CD1c-positive myeloid dendritic cell (primary cell): ENCODE data around the gene MISP.
"Not testable (repeated sequence)": the region's sequence is repeated elsewhere in the genome, so short reads cannot be mapped to it uniquely, and the experiment has no call there.

Source experiments
- DNase-seq: peaks from one replicate; pipeline ENCODE4 v3.0.0-alpha.2; 2016; ENCODE audit errors: extremely low spot score

MISP gene

GRCh38 chr19:750640-751423 is at the start of gene MISP:
Gene MISP, plus strand, starts transcription at chr19:751112. Its CDS starts 5,835 bp downstream, at chr19:756947.
- no peak for DNase-seq

GRCh38 chr19:702847-703246 is 48.1 kb upstream of the MISP start:
- DNase-seq, result not testable (repeated sequence)

DNA sequence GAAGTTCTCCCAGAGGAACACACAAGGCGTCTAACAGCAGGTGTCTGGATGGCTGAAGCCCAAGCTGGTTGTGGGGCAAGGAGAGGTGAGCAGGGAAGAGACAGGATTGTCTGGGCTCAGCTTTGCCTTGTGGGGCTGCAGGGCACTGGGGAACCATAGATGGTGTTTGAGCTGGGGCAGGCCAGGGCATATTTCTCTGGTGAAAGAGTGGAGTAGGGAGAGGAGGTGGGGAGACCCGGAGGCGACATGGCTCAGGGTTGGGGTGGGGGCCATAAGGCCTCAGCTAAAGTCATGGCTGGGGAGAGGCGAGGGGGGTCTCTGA is 47.6 kb upstream of the MISP start:
- no peak for DNase-seq

GRCh38 chr19:703651-704446 is 47.1 kb upstream of the MISP start:
- peak; percentile 92 for DNase-seq

GRCh38 chr19:704447-704741 is 46.5 kb upstream of the MISP start:
- no peak for DNase-seq

DNA sequence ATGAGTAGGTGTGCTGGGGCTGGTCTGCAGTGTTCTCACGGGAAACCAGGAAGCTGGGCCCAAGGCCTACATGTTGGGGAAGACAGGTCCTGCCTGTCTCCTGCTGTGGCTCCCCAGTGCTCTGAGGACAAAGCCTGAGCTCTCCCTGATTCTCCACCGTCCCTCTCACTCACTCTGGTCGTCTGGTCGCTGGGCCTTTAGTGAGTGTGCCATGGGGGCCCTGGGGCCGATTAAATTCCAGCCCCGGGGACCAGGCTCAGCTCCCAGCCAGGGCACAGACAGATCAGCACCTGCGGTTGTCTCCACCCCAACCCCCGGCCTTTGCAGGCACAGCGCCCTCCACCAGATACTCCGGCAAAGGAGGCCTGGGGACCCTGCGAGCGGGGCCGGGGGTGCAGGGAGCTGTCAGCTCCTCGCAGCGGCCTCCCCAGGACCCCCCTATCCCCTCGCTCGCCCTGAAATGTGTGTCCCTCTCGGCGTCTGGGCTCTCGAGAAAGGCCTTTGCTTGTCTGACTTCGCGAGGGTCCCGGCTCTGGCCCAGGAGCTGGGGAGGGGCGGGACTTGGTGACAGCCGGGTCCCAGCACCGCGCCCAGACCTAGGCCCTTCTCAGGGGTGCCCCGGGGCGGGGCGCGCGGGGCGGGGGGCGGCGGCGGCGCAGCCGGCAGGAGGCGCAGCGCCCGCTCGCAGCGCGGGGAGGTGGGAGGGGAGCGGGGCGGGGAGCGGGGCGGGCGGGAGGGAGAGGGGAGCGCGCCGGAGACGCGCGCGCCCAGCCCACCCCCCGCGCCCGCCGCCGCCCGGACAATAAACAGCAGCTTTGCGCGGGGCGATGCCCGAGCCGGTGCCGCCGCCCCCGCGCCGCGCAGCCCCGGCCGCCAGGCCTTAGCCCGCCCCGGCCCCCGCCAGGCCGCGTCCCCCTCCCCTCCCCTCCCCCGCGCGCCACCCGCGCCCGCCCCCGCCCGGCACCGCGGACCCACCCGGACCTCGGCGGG is 42.5 kb upstream of the MISP start, which contains the start of gene PALM:
Gene PALM (plus strand): TSS at position 782 of the 990 bp plus-strand sequence. CDS start 212 bp downstream, outside the sequence.
- DNase-seq, result no peak

DNA sequence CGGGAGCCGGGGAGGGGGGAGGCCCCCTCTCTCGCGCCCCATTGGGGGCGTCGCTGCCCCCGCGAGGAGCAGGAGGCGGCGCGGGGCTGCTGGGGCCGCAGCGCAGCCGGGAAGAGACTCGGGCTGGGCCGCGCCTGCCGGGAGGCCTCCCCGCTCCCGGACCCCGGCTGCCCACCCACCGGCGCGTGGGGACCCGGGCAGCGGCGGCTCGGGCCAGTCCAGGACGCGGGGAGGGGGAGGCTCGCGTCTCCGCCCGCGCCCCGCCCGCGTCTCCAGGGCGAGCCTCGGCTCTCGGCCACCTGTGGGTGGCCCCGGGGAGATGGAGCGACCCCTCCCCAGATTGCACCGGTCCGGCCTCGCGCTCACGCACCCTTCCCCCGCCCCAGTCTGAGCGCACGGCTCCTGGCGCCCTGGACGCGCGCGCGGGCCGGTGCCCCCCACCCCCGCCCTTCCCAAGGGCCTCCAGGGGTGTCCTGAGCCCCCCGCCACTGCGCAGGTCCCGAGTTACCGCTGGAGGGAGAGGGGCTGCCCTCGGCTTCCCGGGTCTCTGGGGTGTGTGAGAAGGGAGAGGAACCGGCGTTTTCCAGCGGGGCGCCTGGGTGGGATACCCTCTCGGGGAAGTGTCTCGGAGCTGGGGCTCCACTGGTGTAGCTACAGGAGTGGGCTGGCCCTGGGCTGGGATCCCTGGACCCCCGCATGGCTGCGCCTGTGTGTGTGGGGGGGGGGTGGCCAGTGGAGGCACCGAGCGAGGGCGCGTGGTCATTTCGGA is 41.5 kb upstream of the MISP start:
- DNase-seq, result no peak

DNA sequence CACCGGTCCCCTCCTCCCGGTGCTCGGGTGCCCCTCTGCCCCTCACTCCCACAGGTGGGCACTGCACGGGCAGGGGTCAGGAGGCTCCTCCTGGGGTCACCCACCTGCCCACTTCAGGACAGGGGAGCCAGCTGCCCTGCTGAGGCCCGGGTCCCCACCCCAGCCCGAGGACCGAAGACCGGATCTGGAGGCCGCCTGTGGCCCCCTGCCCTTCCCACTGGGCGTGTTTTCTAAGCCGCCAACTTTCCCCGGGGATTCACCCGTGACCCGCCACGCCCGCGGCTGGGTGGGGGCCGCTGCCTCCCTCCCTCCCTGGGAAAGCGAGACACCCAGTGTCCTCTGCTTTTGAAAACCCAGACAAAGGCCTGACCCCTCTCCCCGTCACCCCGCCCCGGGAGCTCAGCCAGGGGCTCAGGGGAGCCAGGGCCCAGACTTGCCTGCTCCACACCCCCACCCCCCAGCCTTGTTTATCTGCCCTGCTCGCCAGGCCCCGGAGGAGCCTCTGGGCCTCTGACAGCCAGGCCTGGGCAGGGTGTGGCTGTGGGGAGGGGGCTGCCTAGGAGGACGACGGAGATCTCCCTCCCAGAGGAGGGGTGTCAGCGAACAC is 40.8 kb upstream of the MISP start:
- DNase-seq, result no peak

- DNase-seq, result no peak
Observed at GRCh38 chr19:710767-711166, 40.1 kb upstream of the MISP start.

GRCh38 chr19:711254-711653 is 39.7 kb upstream of the MISP start:
- no peak for DNase-seq

DNA sequence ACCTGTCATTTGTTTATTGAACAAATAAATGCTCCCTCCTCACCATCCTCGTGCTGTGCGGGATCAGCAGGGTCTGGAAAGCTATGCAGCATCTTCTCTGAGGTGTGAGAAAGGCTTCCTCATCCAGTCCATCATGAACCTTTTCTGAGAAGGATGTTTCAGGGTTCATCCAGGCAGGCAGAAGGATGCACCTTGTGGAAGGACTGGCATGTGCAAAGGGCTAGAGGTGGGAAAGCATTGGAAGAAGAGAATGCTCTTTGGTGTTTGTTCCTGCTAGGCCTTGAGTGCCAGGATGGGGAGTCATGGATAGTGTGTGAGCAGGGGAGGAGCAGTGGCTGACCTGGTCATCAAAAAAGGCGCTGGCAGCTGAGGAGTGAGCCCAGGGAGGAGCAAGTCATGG is 35.6 kb upstream of the MISP start:
- DNase-seq, result no peak

DNA sequence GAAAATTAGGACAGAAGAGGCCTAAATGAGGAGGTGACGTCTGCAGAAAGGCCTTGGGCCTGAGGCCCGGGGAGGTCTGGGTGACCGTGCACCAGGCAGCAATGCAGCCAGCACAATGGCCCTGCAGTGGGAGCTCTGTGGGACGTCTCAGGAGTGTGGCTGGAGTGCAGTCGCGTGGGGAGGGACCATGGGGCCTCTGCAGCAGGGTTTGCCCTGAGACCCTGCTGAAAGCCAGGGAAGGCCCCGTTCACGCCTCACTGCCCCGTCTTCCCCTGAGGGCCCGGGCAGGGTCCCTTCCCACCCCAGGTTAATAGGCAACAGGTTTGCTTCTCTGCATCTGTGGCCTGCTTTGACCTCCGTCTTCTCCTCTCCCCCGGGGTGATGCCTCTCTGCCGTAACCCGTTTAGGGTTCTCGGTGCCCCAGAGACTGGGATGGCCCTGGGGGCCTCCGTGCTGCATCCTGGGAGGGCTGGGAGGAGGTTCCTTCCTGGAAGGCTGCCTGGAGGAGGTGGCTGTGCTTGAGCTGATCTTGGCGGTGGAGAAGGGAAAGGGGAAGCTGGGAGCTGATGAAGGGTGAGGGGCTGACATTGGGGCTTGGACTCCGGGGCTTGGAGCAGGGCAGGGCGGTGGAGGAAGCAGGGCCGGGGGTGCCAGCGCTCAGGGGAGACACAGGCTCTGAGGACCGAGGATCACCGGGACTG is 32.5 kb upstream of the MISP start:
- no peak for DNase-seq

- DNase-seq, result peak; percentile 17
Observed at GRCh38 chr19:718991-719512, 31.9 kb upstream of the MISP start.

DNA sequence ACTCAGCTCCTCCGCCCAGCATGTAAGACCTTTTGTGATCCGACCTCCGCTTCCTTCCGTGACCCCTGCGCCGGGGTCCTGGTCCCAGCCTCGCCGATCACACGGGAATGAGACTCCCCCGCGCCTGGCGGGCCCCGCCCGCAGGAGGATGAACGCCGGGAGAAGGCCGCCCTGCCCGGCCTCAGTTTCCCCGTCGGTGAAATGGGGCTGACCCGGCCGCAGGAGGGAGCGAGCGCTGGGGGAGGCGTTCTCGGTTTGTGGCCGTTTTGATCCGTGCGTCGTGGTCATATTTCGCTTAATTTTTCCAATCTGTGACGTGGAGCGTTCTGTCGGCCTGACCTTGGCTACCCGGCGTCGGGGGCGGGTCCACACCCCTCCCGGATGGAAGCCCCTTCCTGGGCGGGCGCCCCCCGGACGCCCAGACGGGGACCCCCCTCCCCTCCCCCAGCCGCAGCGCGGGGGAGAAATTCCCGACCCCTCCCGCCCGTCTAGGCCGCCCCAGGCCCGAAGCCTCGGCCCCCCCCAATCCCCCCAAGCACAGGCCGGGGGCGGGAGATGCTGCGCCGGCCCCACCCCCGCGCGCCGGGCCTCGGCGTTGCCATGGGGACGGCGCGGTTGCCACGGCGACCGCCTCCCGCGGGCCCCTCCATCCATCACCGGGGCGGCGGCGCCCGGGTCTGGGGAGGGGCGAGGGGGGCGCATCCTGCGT is 31.1 kb upstream of the MISP start:
- no peak for DNase-seq

DNA sequence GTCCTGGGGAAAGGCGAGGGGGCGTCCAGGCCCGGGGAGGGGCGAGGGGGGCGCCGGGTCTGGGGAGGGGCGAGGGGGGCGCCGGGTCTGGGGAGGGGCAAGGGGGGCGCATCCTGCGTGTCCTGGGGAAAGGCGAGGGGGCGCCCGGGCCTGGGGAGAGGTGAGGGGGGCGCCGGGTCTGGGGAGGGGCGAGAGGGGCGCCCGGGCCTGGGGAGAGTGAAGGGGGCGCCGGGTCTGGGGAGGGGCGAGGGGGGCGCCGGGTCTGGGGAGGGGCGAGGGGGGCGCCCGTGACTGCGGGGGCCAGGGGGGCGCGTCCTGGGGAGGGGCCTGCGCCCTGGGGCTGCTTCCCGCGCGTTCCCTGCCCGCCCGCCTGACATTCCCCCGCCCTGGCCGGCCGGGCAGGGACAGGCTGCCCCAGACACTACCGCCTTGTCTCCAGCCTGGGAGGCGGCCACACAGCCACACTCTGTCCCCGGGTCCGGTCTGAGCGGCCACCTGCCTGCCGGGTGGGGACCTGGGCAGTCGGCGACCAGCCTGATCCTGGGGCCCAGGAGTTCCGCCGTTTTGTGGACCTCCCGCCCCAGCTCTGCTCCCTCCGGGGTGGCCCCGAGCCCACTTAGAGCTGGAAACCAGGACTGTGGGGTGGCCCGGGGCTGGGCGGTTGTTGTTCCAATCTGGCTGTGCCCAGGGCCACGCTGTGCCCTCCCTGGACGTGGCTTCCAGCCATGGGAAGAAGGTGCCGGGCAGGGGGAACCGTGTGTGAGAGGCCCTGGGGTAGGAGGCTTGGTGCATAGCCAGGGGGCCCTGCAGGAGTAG is 30.4 kb upstream of the MISP start:
- no peak for DNase-seq

- no peak for DNase-seq
Observed at GRCh38 chr19:722553-723101, 28.3 kb upstream of the MISP start.

GRCh38 chr19:723247-723646 is 27.7 kb upstream of the MISP start:
- DNase-seq, result no peak

DNA sequence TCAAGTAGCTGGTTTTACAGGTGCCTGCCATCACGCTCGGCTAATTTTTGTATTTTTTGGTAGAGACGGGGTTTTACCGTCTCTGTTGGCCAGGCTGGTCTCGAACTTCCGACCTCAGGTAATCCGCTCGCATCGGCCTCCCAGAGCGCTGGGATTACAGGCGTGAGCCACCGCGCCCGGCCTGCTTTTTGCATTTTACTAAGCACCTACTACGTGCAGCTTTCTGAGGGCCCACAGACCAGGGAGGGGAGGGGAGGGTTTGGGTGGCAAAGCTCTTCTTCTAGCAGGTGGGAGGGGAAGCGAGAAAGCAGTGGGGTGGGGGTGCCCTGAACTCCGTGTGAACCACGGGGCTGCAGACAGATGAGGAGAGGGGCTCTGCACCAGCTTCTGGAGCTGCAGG is 27.2 kb upstream of the MISP start:
- DNase-seq, result no peak
